Jurkat, Clone E6-1 (cell line): ENCODE data around the gene DNASE2.
"Not testable (repeated sequence)": the region's sequence is repeated elsewhere in the genome, so short reads cannot be mapped to it uniquely, and the experiment has no call there.

Experiments used
- DNase-seq: peaks from one replicate; pipeline ENCODE4 v3.0.0-alpha.2; 2011; ENCODE audit warnings: low read depth, low spot score
- H3K4me3 ChIP-seq: 2 replicates; pipeline ENCODE4 v1.5.1; 2011; ENCODE audit warnings: mild to moderate bottlenecking, low read length, control low read depth, moderate library complexity

Gene DNASE2

DNA sequence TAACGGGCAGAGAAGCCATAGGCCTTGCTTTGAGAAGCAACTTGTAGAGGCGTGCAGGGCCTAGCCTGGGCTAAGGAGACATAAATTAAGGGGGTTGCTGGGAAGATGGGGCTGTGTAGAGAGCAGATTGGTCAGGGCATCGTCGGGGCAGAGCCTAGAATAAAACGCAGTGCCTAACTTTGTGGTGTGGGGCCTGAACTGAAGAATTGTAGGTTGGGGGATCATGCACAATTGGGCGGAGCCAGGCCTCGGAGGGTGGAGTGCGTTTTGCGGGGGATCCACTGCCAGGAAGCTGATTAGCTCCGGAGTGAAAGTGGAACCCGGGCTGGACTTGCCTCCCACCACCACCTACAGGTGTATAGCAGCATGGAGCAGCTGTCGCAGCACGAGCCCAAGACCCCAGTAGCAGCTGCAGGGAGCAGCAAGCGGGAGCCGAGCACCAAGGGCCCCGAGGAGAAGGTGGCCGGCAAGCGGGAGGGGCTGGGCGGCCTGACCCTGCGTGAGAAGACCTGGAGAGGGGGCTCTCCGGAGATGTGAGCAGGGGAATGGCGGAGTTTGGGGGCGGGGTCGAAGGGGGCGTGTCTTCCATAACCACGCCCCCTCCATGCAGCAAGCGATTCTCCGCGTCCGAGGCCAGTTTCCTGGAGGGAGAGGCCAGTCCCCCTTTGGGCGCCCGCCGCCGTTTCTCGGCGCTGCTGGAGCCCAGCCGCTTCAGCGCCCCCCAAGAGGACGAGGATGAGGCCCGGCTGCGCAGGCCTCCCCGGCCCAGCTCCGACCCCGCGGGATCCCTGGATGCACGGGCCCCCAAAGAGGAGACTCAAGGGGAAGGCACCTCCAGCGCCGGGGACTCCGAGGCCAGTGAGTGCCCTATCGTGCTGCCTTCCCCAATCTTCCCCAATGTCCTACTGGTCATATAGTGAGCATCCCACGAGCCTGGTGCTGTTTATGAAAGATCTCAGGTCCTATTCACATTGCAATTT is 13.8 kb downstream of the DNASE2 start:
- DNase-seq, result no peak
- no peak overlapping the region for H3K4me3 ChIP-seq

DNA sequence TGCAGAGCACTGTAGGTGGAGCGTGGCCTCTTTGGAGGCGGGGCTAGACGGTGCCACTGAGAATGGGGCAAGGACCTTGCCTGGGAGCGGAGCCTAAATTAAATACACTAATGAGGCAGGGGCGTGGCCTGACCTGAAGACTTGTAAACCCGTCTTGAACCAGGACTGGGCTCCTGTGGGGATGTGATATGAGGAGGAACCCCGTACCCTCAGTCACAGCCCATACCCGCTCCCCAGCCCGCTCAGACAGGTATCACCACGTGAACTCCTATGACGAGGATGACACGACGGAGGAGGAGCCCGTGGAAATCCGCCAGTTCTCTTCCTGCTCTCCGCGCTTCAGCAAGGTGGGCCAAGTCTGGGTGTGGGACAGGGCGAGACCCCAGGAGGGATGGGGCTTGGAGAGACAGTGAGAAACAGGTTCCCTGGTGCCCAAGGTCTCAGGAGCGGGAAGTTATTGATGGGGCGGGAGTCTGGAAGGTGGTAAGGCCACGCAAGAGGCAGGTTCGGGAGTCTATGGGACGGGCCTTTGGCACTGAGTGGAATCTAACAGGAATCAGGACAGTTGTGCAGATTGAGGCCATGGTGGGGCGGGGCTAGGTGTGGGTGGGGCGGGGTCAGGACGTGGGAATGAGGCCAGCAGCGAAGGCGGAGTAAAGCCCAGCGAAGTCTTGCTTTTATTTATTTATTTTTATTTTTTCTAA is 14.7 kb downstream of the DNASE2 start:
- no peak overlapping the region for H3K4me3 ChIP-seq
- DNase-seq, result no peak

GRCh38 chr19:12865746-12866415 is 15.4 kb downstream of the DNASE2 start:
- DNase-seq, result no peak
- no peak overlapping the region for H3K4me3 ChIP-seq

- DNase-seq, result no peak
- H3K4me3 ChIP-seq, result no peak overlapping the region
Observed at GRCh38 chr19:12864721-12865715, 16.2 kb downstream of the DNASE2 start.

DNA sequence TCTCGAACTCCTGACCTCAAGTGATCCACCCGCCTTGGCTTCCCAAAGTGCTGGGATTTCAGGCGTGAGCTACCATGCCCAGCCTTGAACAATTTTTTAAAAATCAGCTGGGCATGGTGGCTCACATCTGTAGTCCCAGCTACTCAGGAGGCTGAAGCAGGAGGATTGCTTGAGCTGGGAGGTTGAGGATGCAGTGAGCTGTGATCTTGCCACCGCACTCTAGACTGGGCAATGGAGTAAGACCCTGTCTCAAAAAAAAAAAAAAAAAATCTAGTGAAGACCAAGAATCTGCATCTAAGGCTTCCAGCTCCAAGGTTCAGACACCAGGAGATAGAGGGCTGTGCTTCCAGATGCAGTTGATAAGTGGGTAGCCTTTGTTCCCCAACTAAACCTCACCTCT is 17.1 kb downstream of the DNASE2 start:
- no peak overlapping the region for H3K4me3 ChIP-seq
- DNase-seq, result no peak

- no peak for DNase-seq
- no peak overlapping the region for H3K4me3 ChIP-seq
Observed at GRCh38 chr19:12859546-12859945, 21.7 kb downstream of the DNASE2 start.

DNA sequence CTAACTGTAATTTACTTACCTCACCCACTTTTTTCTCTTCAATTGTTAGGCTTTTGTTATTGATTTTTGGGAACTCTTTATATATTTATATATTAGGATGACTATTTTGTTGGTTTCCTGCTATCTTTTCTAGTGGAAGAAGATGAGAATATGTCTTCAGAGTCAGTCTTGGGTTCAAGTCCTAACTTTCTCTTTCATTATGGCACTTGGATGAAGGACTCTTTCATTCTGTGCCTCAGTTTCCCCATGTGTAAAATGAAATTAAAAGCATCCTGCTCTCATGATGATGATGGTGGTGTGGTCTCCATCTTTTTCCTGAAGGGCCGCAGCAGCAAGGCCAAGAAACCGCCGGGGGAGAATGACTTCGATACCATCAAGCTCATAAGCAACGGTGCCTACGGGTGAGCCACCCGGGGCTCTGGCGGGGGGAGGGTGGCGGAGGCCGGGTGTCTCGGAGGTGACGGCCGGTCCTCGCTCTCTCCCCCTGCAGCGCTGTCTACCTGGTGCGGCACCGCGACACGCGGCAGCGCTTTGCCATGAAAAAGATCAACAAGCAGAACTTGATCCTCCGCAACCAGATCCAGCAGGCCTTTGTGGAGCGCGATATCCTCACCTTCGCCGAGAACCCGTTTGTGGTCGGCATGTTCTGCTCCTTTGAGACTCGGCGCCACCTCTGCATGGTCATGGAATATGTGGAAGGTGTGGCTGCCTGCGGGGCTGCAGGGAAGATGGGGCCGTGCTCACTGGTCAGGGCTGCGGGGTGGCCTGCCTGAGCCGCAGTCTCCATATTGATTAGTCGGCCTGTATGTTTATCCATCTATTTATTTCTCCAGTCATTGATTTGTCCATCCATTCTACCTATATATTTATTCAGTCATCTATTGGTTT is 23.0 kb downstream of the DNASE2 start:
- no peak overlapping the region for H3K4me3 ChIP-seq
- no peak for DNase-seq

GRCh38 chr19:12856653-12857052 is 24.6 kb downstream of the DNASE2 start:
- DNase-seq, result no peak
- no peak overlapping the region for H3K4me3 ChIP-seq

- DNase-seq, result no peak
- H3K4me3 ChIP-seq, result no peak overlapping the region
Observed at GRCh38 chr19:12847159-12848139, 33.8 kb downstream of the DNASE2 start.

GRCh38 chr19:12846613-12847012 is 34.6 kb downstream of the DNASE2 start:
- DNase-seq, H3K4me3 ChIP-seq: not testable (repeated sequence)

DNA sequence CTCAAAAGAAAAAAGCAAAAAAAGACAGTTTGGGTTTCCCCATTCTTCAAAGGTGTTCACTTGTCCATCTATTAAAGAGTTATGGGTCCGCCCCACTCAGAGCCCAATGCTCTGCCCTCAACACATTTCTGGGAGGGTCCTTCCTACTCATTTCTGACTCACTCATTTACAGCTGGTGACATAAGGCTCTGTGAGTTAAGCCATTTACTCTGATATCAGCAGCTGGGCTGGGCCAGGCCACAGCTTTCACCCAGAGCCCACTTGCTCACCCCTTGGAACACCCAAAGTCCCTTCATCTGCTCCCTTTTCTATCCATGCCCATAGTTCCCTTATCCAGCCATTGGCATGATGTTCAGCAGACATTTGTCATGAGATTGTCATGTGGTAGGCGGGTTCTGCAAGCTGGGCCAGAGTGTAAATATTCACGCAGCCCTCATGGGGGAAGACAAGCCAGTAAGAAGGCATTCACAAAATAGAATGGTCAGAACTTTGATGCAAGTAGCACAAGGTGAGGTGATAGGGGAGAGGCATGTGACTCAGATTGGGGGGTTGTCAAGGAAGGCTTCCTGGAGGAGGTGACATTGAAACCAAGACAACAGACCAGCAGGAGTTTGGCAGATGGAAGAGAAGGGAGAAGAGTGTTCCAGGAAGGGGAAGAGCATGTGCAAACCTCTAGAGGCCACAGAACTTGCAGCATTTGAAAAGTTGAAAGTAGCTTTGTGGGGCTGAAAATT is 37.1 kb downstream of the DNASE2 start:
- no peak for DNase-seq
- H3K4me3 ChIP-seq, result no peak overlapping the region

- H3K4me3 ChIP-seq, result no peak overlapping the region
- DNase-seq, result no peak
Observed at GRCh38 chr19:12843328-12843727, 37.9 kb downstream of the DNASE2 start.

DNA sequence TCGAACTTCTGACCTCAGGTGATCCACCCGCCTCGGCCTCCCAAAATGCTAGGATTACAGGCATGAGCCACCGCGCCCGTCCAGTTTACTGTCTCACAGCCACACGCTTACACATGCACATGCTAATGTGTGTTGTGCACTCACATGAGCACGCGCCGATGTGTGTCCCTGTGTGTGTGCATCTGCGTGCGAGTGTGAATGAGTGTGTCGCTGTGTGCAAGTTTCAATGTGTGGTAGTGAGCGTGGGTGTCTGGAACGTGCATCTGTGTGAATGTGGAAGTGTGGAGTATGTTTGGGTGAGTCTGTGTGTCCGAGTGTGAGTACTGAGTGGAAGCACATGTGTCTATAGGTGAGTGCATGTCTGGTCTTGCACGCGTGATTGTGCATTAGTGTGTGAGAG is 38.7 kb downstream of the DNASE2 start:
- DNase-seq, result no peak
- no peak overlapping the region for H3K4me3 ChIP-seq

DNA sequence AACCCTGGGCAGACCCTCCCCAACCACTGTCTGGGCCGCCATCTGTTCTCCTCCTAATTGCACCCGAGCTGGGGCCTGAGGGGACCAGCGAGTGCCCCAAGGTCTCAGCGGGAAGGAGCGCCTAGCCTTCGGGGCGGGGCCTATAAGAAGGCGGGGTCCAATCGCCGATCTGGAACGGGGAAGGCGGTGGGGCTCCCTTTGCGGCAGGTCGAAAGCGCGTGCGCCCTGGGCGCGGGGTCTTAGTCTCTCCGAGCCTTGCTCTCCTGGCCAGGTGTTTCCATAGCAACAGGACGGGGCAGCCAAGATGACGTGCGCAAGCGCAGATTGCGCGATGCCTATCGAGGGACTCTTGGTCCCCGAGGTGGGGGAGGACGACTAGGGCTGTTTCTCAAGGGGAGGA is 40.2 kb downstream of the DNASE2 start:
- no peak for DNase-seq
- no peak overlapping the region for H3K4me3 ChIP-seq

DNA sequence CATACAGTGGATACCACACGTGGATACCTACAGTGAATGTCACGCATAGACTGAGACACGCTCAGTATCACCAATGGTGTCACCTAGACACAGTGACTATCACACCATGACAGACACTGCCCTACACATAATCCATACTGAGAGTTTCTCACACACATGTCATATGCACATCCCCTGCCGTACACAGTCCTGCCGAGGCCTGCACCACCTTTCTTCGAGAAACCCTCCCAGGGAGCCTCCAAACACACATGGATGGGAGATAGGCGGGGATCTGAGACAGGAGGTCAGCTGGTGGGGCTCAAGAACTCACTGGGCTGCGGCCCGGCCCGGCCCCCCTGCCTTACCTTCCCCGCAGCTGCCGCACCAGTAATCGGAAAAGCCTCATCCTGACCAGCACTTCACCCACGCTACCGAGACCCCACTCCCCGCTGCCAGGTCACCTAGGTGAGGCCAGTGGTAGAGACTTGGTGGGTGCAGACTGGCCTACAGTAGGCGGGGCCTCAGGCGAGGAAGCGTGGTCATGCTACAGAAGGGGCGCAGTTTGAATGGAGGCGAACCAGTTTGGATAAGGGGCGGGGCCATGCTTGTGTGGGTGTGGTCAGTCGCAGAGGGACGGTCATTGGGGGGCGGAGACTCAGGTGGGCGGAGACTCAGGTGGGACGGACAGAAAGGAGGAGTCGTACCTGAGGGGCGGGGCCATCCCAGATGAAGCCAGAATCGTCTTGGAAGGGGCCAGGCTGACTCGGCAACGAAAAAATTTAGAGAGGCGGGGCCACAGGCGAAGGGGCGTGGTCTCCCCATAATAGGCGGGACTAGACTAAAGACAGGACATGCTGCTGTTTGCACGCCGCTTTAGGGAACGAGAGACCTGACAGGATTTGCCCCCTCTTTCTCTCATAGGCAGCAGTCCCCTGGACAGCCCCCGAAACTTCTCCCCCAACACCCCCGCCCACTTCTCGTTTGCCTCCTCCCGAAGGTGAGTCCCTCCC is 40.9 kb downstream of the DNASE2 start:
- H3K4me3 ChIP-seq, result no peak overlapping the region
- DNase-seq, result no peak
